Skeletal muscle tissue (tissue), 5 donors: ENCODE results near the gene RAB17. TPM values are rescaled to one million over a fixed set of nuclear protein-coding genes. Genes with fewer than 3 reads are reported as not detected.

ENCODE experiments used
- H3K27ac ChIP-seq: one replicate; pipeline ENCODE4 v1.7.0; 2013; ENCODE audit warnings: mild to moderate bottlenecking, low read depth, low read length, inconsistent platforms
- H3K27me3 ChIP-seq, 3 donors: one replicate each; pipeline ENCODE4 v1.7.0; 2013; ENCODE audit warnings: low read length in 3 of 3; ENCODE audit not compliant: control insufficient read depth in 3 of 3, insufficient read depth in 3 of 3
- H3K36me3 ChIP-seq, 3 donors: one replicate each; pipeline ENCODE4 v1.7.0; 2013; ENCODE audit warnings: low read length in 3 of 3; ENCODE audit not compliant: control insufficient read depth in 3 of 3, insufficient read depth in 3 of 3
- H3K4me1 ChIP-seq, 3 donors: one replicate each; pipeline ENCODE4 v1.7.0; 2013; ENCODE audit warnings: low read length in 3 of 3, mild to moderate bottlenecking in 3 of 3; ENCODE audit not compliant: control insufficient read depth in 3 of 3, insufficient read depth in 3 of 3
- H3K4me3 ChIP-seq, 3 donors: one replicate each; pipeline ENCODE4 v1.7.0; 2013; ENCODE audit warnings: low read length in 3 of 3
- H3K9ac ChIP-seq, 3 donors: one replicate each; pipeline ENCODE4 v1.7.0; 2013; ENCODE audit warnings: low read length in 3 of 3, mild to moderate bottlenecking in 3 of 3, moderate library complexity in 2 of 3, low read depth in 1 of 3
- H3K9me3 ChIP-seq, 3 donors: one replicate each; pipeline ENCODE4 v1.7.0; 2013; ENCODE audit warnings: low read length in 3 of 3; ENCODE audit not compliant: control insufficient read depth in 3 of 3
- small RNA-seq: library from RNA; depleted of rRNA; stranded (forward); fragments of <200 nt; gene quantifications from one replicate; pipeline ENCODE3, GENCODE V24; 2014
- total RNA-seq: library from RNA; depleted of rRNA; stranded (reverse); fragments of >200 nt; gene quantifications from one replicate; pipeline ENCODE4 v1.2.3, GENCODE V29; 2014
- donor health status: Osteomylitis.

The RAB17 gene
- total RNA-seq, 1 donor from 2014 or later, result 1.0 TPM

GRCh38 chr2:237532160-237532559, 58.4 kb downstream of the RAB17 start:
- peaks cover 0 to 2% (median 0%) of the 10 kb centered on the region in 3 donors for H3K36me3 ChIP-seq

GRCh38 chr2:237530472-237531433, 59.8 kb downstream of the RAB17 start:
- H3K9ac ChIP-seq, result no peak overlapping the region
- H3K4me1 ChIP-seq, result no peaks in the 10 kb centered on the region
- no peaks in the 10 kb centered on the region for H3K9me3 ChIP-seq
- no peak overlapping the region for H3K27ac ChIP-seq
- H3K4me3 ChIP-seq, result no peak overlapping the region
- no peaks in the 10 kb centered on the region for H3K27me3 ChIP-seq
- peaks cover 0 to 2% (median 0%) of the 10 kb centered on the region in 3 donors for H3K36me3 ChIP-seq

More at GRCh38 chr2:237532160-237532559, 58.4 kb downstream of the RAB17 start:
- H3K4me3 ChIP-seq, result no peak overlapping the region
- no peak overlapping the region for H3K27ac ChIP-seq
- H3K9me3 ChIP-seq, result no peaks in the 10 kb centered on the region
- H3K27me3 ChIP-seq, result peaks cover 0 to under 1% (median 0%) of the 10 kb centered on the region in 3 donors
- H3K9ac ChIP-seq, result no peak overlapping the region
- H3K4me1 ChIP-seq, result no peaks in the 10 kb centered on the region

GRCh38 chr2:237529452-237530402, 60.8 kb downstream of the RAB17 start:
- Histone ChIP-seq H3K9me3 (no peaks in the 10 kb centered on the region), H3K27me3 (no peaks in the 10 kb centered on the region), H3K27ac (no peak overlapping the region), H3K9ac (no peak overlapping the region), H3K4me3 (no peak overlapping the region), H3K4me1 (no peaks in the 10 kb centered on the region), H3K36me3 (peaks cover 0 to 2% (median 0%) of the 10 kb centered on the region in 3 donors)

- H3K27ac ChIP-seq, result no peak overlapping the region
- no peak overlapping the region for H3K4me3 ChIP-seq
- H3K36me3 ChIP-seq, result no peaks in the 10 kb centered on the region
- no peaks in the 10 kb centered on the region for H3K27me3 ChIP-seq
- no peaks in the 10 kb centered on the region for H3K9me3 ChIP-seq
- no peak overlapping the region for H3K9ac ChIP-seq
- no peaks in the 10 kb centered on the region for H3K4me1 ChIP-seq
These were observed 62.8 kb downstream of the RAB17 start for GRCh38 chr2:237527766-237528165.

- Histone ChIP-seq H3K27ac (no peak overlapping the region), H3K27me3 (no peaks in the 10 kb centered on the region), H3K36me3 (no peaks in the 10 kb centered on the region), H3K9ac (no peak overlapping the region), H3K9me3 (no peaks in the 10 kb centered on the region), H3K4me3 (no peak overlapping the region), H3K4me1 (no peaks in the 10 kb centered on the region)
These were observed 63.3 kb downstream of the RAB17 start for GRCh38 chr2:237527233-237527632.

- Histone ChIP-seq H3K27me3 (no peaks in the 10 kb centered on the region), H3K9me3 (no peaks in the 10 kb centered on the region), H3K27ac (no peak overlapping the region), H3K4me3 (no peak overlapping the region), H3K9ac (no peak overlapping the region), H3K4me1 (no peaks in the 10 kb centered on the region), H3K36me3 (no peaks in the 10 kb centered on the region)
These were observed 64.9 kb downstream of the RAB17 start for GRCh38 chr2:237525559-237526157.

- no peak overlapping the region for H3K9ac ChIP-seq
- H3K9me3 ChIP-seq, result no peaks in the 10 kb centered on the region
- H3K27ac ChIP-seq, result no peak overlapping the region
- H3K4me3 ChIP-seq, result no peak overlapping the region
- no peaks in the 10 kb centered on the region for H3K4me1 ChIP-seq
- no peaks in the 10 kb centered on the region for H3K27me3 ChIP-seq
- no peaks in the 10 kb centered on the region for H3K36me3 ChIP-seq
These were observed 65.9 kb downstream of the RAB17 start for GRCh38 chr2:237524631-237525030.

Small RNAs within 50 kb of the gene (small RNA-seq; reads per million reads assigned to genes)
- gene RNU6-1140P, result not detected

Other genes starting within 250 kb of the RAB17 start
- gene COL6A3, start 176.6 kb downstream of the RAB17 start, total RNA-seq, result 365 TPM
- gene MLPH, start 103.5 kb downstream of the RAB17 start, total RNA-seq, result not detected
- not detected for gene PRLH, start 24.2 kb downstream of the RAB17 start, total RNA-seq
- gene LRRFIP1, start 36.9 kb upstream of the RAB17 start, total RNA-seq, result 65.8 TPM
- gene RBM44, start 208.0 kb upstream of the RAB17 start, total RNA-seq, result 2.1 TPM